OCI-LY3 (cell line): ENCODE measurements around the gene FAM53B.

Source experiments
- EZH2phosphoT487 ChIP-seq: fragments of 200-600 bp; shearing (Covaris generic); IDR thresholded peaks from 2 replicates; pipeline ENCODE4 v1.6.1; 2018; ENCODE audit warnings: antibody characterized with exemption, mixed run types, low read depth
- TF ChIP-seq, protein P1 (sequence below): fragments of 200-600, 300-600 bp; sonication (generic); IDR thresholded peaks from 2 replicates; pipeline ENCODE4 v1.5.1; 2014; ENCODE audit warnings: antibody characterized with exemption, low read length, low read depth

DNA sequence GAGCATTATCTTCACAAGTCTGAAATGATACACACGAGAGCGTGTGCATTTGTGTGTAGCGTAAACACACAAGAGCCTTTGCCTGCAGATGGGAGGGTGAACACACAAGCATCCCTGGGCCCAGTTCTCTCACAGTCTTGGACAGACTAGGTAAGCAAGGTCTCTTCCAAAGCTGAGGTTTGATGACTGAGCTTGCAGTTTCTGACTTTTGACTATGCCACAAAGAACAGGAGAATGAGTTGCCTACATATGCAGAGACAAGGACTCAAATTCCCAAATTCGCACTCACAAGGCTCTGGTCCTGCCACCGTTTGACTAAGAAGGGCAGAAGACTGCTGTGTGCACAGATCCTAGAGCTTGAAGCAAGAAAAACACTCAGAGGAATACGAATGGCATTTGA is 55.8 kb downstream of the FAM53B start:
- TF ChIP-seq, protein P1, sequence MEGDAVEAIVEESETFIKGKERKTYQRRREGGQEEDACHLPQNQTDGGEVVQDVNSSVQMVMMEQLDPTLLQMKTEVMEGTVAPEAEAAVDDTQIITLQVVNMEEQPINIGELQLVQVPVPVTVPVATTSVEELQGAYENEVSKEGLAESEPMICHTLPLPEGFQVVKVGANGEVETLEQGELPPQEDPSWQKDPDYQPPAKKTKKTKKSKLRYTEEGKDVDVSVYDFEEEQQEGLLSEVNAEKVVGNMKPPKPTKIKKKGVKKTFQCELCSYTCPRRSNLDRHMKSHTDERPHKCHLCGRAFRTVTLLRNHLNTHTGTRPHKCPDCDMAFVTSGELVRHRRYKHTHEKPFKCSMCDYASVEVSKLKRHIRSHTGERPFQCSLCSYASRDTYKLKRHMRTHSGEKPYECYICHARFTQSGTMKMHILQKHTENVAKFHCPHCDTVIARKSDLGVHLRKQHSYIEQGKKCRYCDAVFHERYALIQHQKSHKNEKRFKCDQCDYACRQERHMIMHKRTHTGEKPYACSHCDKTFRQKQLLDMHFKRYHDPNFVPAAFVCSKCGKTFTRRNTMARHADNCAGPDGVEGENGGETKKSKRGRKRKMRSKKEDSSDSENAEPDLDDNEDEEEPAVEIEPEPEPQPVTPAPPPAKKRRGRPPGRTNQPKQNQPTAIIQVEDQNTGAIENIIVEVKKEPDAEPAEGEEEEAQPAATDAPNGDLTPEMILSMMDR: no peak
- no peak for TF ChIP-seq EZH2phosphoT487
